Measurements from ENCODE around the gene TNF.

- TF ChIP-seq POLR2A (IDR thresholded peaks at IDR 0.05; ENCODE audit: low read length): no peak
- no peak for TF ChIP-seq GATA1 (IDR thresholded peaks at IDR 0.05; ENCODE audit: low read depth, low read length)
These were observed 7.6 kb upstream of the TNF start for GRCh38 chr6:31567531-31568370.

Measured in erythroblast (primary cell).